Measurements from ENCODE around the gene AAGAB. TPM values are rescaled to one million over a fixed set of nuclear protein-coding genes. Genes with fewer than 3 reads are reported as not detected.

The AAGAB gene
- total RNA-seq, 2 donors from 2014 or later, result 50.5 TPM

DNA sequence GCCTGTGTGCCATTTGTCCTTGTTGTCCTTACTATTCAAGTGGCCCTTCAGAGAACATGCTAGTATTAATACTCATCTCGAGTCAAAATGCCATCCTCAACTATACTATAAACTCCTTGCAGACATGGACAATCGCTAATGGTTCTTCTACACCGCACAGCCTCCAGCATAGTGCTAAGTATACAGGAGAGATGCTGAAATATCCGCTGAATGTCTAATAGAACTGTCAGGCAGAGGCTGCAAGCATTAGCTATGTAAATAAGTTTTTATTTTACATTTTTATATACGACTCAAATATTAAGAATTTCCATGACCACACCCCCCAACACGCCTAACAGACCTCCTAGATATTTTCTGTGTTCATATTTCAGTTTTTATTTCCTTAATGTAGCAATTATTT is 39.4 kb downstream of the AAGAB start:
- H3K36me3 Mint-ChIP-seq, result peaks cover 14% of the 10 kb centered on the region
- ATAC-seq, result no peak
- no peak overlapping the region for H3K27ac Mint-ChIP-seq
- no peak overlapping the region for H3K4me3 Mint-ChIP-seq
- H3K27me3 Mint-ChIP-seq, result no peaks in the 10 kb centered on the region
- no peaks in the 10 kb centered on the region for H3K9me3 Mint-ChIP-seq
- peaks cover 7 to 10% of the 10 kb centered on the region in 2 donors for H3K4me1 Mint-ChIP-seq (ENCODE audit: low read depth in 2 of 2)
- DNase-seq (ENCODE audit: low spot score), result no peak

DNA sequence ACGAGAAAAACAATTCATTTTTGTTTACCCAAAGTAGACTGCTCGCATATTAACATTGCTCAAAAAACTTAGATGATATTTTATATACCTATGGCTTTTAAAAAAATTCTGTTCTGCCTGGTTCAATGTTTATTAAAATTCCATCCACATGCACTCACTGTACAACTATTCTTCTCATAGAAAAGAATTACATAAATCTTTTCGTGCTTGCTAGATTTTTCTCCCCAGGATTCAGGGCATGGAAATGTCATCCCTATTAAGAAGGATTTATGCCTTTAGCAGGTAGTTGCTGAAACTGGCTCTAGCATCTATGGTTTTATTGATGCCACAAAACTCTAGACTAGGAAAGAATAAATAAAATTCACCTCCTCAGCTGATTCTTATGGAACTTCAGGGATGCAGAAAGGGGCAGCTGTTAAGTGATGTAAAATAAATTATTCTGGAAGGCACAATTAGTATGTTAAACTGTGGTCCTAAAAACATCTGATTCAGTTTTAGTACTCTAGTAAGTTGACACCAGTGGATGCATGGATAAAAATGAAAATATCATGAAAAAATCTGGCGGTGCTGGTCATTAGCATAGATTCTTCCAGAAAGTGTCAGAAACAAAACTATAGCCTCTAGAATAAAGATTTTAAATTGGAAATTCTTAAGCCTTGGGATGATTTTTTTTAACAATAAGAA is 41.6 kb downstream of the AAGAB start:
- DNase-seq (ENCODE audit: low spot score), result no peak
- no peak overlapping the region for H3K4me3 Mint-ChIP-seq
- H3K9me3 Mint-ChIP-seq, result no peaks in the 10 kb centered on the region
- peaks cover 0 to 3% of the 10 kb centered on the region in 2 donors for H3K4me1 Mint-ChIP-seq (ENCODE audit: low read depth in 2 of 2)
- H3K27me3 Mint-ChIP-seq, result no peaks in the 10 kb centered on the region
- ATAC-seq, result no peak
- peaks cover 11% of the 10 kb centered on the region for H3K36me3 Mint-ChIP-seq
- H3K27ac Mint-ChIP-seq, result no peak overlapping the region

DNA sequence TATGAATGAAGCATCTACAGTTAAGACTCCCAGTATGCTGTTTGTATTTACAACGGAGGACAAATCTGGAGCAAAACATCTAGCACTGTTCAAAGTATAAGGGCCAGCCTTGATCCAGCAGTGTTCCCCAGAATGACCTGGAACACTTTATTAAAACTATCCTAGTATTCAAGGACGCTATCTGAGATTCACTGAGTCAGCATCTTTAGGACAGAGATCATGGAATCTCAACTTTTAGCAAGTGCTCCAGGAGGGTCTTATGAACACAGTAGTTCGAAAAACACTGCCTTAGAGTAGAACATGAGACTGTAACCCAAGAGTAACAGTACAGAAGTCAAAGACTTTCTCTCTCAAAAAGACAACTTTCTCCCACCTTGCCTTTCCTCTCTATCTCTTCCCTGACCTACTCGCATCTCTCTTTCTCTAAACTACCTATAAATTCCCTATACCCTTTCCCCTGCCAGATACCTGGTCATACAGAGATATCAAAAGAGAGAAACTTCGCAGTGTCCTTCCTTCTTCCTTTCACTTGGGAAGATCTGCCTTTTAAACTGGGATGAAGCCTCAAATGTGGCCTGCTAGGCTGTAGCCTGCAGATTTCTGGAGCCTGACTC is 43.8 kb downstream of the AAGAB start:
- ATAC-seq, result no peak
- DNase-seq (ENCODE audit: low spot score), result no peak
- Mint-ChIP-seq H3K27ac (no peak overlapping the region), H3K36me3 (peaks cover 7% of the 10 kb centered on the region), H3K9me3 (no peaks in the 10 kb centered on the region), H3K4me3 (no peak overlapping the region), H3K4me1 (ENCODE audit: low read depth in 2 of 2) (peaks cover 0 to 3% of the 10 kb centered on the region in 2 donors), H3K27me3 (no peaks in the 10 kb centered on the region)

DNA sequence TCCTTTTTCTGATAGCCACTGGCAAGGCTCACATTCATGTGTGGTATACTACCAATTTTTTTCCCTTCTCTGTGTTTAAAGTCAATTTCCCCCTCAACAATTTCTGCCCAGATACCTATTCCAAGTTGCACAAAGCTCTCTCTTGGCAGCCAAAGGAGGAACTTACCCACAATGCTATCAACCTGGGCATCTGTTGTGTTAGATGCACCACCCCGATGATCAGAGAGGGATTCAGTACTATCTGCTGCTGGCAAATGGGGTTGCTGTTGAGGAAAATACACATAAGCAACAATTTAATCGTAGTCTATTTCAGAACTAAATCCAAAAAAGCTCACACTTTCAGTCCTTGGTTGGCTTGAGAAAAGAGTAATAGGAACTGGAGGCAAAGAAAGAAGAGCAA is 46.1 kb downstream of the AAGAB start:
- H3K9me3 Mint-ChIP-seq, result no peaks in the 10 kb centered on the region
- ATAC-seq (no peak), DNase-seq (ENCODE audit: low spot score) (no peak)
- peaks cover 0 to 3% of the 10 kb centered on the region in 2 donors for H3K4me1 Mint-ChIP-seq (ENCODE audit: low read depth in 2 of 2)
- no peak overlapping the region for H3K27ac Mint-ChIP-seq
- H3K4me3 Mint-ChIP-seq, result no peak overlapping the region
- peaks cover 26% of the 10 kb centered on the region for H3K36me3 Mint-ChIP-seq
- H3K27me3 Mint-ChIP-seq, result no peaks in the 10 kb centered on the region

DNA sequence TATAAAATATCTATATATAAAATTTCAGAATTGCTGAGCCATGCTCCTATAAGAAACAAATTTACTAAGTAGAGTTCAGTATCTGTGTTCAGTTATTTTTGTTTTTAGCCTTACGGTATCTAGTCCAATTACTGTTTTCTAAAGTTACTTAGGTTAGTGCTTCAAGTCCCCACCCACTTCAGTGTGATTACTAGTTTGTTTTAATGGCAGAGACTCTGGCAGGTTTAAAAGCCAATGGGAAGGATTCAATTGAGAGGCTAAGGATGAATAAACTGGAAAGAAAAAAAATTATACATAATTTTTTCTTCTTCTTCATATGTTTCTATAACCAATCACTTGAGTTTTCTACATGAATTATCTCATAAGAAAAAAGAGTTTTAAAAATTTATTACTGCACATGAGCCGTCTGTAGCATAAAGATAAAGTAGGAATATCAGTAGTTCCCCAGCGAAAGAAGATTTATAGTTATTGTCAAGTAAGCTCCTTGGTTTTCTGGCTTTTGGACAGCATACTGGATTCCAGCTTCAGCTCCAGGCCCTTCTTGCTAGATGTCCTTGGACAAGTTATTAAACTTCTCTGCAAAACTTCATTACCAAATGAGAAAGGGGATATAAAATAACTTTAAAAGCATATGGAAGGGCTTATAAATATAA is 46.8 kb downstream of the AAGAB start:
- Mint-ChIP-seq H3K4me3 (no peak overlapping the region), H3K9me3 (no peaks in the 10 kb centered on the region), H3K36me3 (peaks cover 28% of the 10 kb centered on the region), H3K4me1 (ENCODE audit: low read depth in 2 of 2) (peaks cover 0 to 3% of the 10 kb centered on the region in 2 donors), H3K27me3 (no peaks in the 10 kb centered on the region), H3K27ac (no peak overlapping the region)
- no peak for DNase-seq (ENCODE audit: low spot score)
- ATAC-seq, result no peak

DNA sequence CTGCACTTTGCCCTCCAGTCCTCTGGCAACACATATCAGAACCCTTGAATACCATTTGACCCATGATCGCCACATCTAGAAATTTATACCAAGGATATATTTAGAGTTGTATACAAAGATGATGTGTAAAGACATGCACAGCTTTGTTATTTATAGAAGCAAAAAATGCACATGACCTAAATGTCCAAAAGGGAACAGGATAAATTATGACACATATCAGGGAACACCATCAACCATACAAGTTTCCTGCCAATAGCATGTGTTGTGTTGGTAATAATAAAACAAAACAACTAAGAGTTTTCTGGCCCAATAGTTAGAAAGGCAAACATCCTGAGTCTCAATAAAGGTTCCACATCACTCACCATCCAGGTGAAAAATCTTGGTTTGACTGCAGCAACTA is 51.5 kb downstream of the AAGAB start:
- Mint-ChIP-seq H3K4me1 (ENCODE audit: low read depth in 2 of 2) (peaks cover 7 to 8% of the 10 kb centered on the region in 2 donors), H3K36me3 (peaks cover 27% of the 10 kb centered on the region), H3K4me3 (no peak overlapping the region), H3K9me3 (no peaks in the 10 kb centered on the region), H3K27ac (no peak overlapping the region), H3K27me3 (no peaks in the 10 kb centered on the region)
- DNase-seq (ENCODE audit: low spot score) (no peak), ATAC-seq (no peak)

DNA sequence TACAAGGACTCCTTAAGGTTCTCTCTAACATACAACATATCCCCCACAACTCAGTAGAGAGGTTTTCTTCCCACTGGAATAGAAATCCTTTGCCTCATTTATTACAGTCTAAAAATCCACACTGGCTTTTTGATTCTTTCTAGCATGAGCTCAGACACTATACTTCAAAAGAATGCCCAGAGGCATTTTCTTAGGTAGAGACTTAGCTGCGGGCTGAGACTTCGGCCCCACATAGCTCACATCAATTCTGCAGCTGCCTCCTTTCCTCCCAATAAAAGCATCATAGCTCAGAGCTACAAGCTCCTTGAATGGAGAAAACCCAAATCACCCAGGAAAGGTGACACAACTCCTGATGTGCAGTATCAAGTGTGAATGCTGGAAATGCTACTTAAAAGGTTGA is 52.4 kb downstream of the AAGAB start:
- Mint-ChIP-seq H3K27me3 (no peaks in the 10 kb centered on the region), H3K27ac (no peak overlapping the region), H3K36me3 (peaks cover 30% of the 10 kb centered on the region), H3K9me3 (no peaks in the 10 kb centered on the region), H3K4me3 (no peak overlapping the region), H3K4me1 (ENCODE audit: low read depth in 2 of 2) (peaks cover 11 to 17% of the 10 kb centered on the region in 2 donors)
- DNase-seq (ENCODE audit: low spot score) (no peak), ATAC-seq (no peak)

DNA sequence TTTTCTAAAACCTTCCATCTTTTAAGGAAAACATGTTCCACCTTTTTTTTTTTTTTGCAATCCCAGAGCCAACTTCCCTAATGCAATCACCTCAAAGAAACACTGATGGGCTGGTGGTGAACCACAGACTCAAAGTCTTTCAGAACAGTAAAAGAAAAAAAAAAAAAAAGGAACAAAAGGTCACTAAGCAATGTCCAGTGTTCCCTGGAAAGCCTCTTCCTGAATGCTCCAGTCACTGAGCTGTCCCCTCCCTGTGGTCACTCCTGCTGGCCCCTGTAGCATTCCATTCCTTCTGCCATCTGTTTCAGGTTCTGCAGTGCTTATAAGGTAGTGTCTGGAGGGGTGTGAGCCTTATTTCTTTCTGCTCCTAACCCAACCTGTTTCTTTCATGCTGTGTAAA is 53.3 kb downstream of the AAGAB start:
- Mint-ChIP-seq H3K4me3 (no peak overlapping the region), H3K9me3 (no peaks in the 10 kb centered on the region), H3K27ac (no peak overlapping the region), H3K36me3 (peaks cover 38% of the 10 kb centered on the region), H3K27me3 (no peaks in the 10 kb centered on the region), H3K4me1 (ENCODE audit: low read depth in 2 of 2) (peaks cover 17 to 24% of the 10 kb centered on the region in 2 donors)
- no peak for ATAC-seq
- no peak for DNase-seq (ENCODE audit: low spot score)

DNA sequence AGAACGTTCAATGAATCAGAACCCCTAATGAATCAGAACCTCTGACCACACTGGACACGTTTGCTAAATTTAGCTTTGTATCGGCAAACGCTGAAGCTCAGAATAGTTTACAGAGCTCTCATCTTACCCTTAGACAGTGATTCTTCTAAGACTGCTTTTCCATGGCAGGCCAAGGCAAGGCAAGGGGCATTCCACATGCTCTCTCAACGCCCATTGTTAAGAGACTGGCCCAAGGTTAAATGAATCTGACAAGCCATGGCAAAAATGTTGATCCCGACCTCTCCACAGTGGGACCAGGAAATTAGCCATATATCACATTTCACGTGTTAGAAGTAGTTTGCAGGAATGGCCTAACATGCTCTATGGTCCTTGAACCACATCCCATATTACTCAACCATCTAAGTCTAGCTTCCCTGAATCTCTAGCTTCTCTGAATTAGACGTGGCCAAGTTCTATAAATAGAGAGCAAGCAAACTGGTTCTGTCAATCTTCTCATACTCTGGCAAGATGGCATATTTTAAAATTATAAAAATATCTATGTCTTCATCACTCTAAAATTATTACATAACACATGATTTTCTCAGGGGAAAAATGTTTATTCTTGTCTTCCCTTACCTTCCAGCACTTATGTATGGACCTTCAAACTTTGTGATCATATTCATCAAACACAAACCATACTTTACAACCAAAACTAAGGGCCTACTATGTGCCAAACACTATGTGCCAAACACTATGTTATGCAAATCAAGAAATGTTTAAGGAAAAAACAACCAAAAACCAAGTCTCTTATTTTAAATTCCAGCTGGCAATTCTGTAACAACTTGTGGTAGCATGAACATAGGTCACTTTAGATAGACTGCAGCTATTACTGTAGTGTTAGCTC is 54.3 kb downstream of the AAGAB start:
- H3K36me3 Mint-ChIP-seq, result peaks cover 33% of the 10 kb centered on the region
- no peak overlapping the region for H3K27ac Mint-ChIP-seq
- no peaks in the 10 kb centered on the region for H3K27me3 Mint-ChIP-seq
- H3K4me3 Mint-ChIP-seq, result no peak overlapping the region
- H3K4me1 Mint-ChIP-seq (ENCODE audit: low read depth in 2 of 2), result peaks cover 21 to 24% of the 10 kb centered on the region in 2 donors
- ATAC-seq, result no peak
- no peaks in the 10 kb centered on the region for H3K9me3 Mint-ChIP-seq
- DNase-seq (ENCODE audit: low spot score), result no peak

DNA sequence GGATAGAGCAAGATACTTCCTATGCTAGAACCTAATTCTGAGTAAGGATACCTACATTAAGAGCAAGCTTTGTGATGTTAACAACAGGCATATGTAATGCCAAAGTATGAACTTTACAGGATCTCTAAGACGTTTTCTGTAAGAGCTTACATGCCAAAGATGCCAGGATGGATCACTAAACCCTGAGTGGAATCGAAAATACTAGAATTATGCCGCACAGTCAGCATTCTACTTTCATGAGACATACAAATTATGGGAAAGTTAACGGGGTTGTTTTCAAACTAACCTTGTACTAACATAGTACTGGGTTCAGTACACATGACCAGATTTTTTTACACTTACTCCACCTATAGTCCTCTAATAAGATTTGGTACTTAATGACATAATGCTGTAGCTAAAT is 55.1 kb downstream of the AAGAB start:
- H3K27me3 Mint-ChIP-seq, result no peaks in the 10 kb centered on the region
- H3K27ac Mint-ChIP-seq, result no peak overlapping the region
- H3K9me3 Mint-ChIP-seq, result no peaks in the 10 kb centered on the region
- H3K4me1 Mint-ChIP-seq (ENCODE audit: low read depth in 2 of 2), result peaks cover 21 to 24% of the 10 kb centered on the region in 2 donors
- no peak overlapping the region for H3K4me3 Mint-ChIP-seq
- ATAC-seq, result no peak
- DNase-seq (ENCODE audit: low spot score), result no peak
- H3K36me3 Mint-ChIP-seq, result peaks cover 27% of the 10 kb centered on the region

DNA sequence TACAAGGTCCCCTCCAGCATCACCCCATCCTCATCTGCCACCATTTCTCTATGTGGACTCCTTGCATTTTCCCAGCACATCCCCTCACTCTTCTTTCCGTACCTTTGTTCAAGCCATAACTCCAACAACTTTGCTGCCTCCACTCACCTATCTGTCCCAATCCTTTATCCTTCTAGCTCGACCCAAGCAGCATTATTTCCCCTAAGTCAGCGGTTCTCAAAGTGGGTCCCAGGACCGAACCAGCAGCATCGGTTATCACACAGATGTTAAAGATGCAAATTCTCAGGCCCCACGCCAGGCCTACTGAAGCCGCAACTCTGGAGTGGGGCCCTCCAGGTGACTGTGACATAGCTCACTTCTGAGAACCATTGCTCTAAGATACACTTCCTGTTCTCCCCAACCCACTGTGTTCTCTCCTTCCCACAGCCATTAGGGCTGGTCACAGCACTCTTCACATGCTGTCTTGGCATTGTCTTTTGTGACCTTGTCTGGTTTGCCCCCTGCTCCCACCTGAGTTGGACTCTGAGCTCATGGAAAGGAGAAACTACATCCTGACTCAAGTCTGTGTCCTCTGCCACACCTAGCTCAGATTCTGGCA is 56.2 kb downstream of the AAGAB start:
- H3K4me3 Mint-ChIP-seq, result no peak overlapping the region
- H3K4me1 Mint-ChIP-seq (ENCODE audit: low read depth in 2 of 2), result peaks cover 24 to 27% of the 10 kb centered on the region in 2 donors
- DNase-seq (ENCODE audit: low spot score) (no peak), ATAC-seq (no peak)
- H3K27ac Mint-ChIP-seq, result peak overlapping the region in 1 of 2 donors; percentile 22
- peaks cover 19% of the 10 kb centered on the region for H3K36me3 Mint-ChIP-seq
- H3K9me3 Mint-ChIP-seq, result no peaks in the 10 kb centered on the region
- no peaks in the 10 kb centered on the region for H3K27me3 Mint-ChIP-seq

DNA sequence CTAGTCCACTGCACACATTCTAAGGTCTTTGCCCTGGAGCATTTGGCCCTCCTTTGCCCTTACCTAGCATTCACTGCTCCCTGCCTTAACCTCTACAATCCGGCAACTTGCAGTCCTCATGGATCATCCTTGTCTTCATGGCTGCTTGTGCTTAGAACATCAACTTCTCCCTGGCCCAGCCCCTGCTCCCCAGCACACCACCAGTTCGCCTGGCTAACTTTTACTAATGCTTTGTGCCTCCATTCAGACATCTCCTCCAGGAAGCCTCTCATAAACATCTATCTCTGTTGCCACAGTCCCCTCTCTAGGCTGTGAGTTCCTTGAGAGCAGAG is 57.1 kb downstream of the AAGAB start:
- ATAC-seq (no peak), DNase-seq (ENCODE audit: low spot score) (no peak)
- Mint-ChIP-seq H3K36me3 (peaks cover 14% of the 10 kb centered on the region), H3K9me3 (no peaks in the 10 kb centered on the region), H3K27ac (peak overlapping the region; percentile 11 to 45), H3K27me3 (no peaks in the 10 kb centered on the region), H3K4me1 (ENCODE audit: low read depth in 2 of 2) (peaks cover 24 to 27% of the 10 kb centered on the region in 2 donors), H3K4me3 (no peak overlapping the region)

DNA sequence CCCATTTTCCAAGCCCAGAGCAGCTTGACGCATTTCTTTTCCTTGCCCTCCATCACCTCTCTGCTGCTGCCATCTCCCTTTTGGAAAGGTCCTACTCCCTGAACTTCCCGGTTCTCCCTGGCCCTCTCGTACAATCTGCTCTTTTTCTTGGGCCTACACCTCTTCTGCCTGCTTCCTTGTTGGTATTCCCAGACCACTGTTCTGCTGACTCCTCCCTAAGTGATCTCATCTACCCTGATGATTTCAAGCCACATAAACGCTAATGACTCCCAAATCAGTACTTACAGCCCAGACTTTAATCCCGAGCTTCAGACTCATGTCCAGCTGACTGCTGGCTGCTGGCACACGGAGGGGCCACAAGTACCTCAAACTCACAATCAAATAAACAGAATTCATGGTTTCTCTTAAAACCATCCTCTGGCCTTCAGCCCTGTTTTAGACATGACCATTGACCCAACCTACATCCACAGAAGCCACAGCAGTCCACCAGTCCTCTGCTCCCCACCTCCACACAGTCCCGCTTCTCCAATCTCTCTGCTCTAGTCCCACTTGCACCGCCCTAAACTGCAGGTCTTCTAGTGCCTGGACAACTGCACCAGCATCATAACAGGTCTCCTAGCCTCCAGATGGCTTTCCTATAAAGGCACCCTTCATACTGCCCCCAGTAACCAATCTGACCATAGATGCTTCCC is 57.6 kb downstream of the AAGAB start:
- Mint-ChIP-seq H3K36me3 (peaks cover 14% of the 10 kb centered on the region), H3K9me3 (no peaks in the 10 kb centered on the region), H3K27me3 (no peaks in the 10 kb centered on the region), H3K27ac (peak overlapping the region; percentile 11 to 45), H3K4me3 (no peak overlapping the region), H3K4me1 (ENCODE audit: low read depth in 2 of 2) (peaks cover 24 to 27% of the 10 kb centered on the region in 2 donors)
- ATAC-seq (no peak), DNase-seq (ENCODE audit: low spot score) (no peak)

Data from natural killer cell treated with Interleukin-12 subunit alpha and Interleukin-12 subunit beta and Interleukin-15 and Interleukin-18, amount 100 ng/mL, for 72 hours (primary cell).